CD4-positive, alpha-beta T cell treated with Interleukin-17A for 1 hour (primary cell): ENCODE measurements around the gene NRN1L.
"Not testable (repeated sequence)": the region's sequence is repeated elsewhere in the genome, so short reads cannot be mapped to it uniquely, and the experiment has no call there.

ENCODE experiments used
- DNase-seq: peaks from one replicate; pipeline ENCODE4 v3.0.0-alpha.2; 2020

NRN1L gene

DNA sequence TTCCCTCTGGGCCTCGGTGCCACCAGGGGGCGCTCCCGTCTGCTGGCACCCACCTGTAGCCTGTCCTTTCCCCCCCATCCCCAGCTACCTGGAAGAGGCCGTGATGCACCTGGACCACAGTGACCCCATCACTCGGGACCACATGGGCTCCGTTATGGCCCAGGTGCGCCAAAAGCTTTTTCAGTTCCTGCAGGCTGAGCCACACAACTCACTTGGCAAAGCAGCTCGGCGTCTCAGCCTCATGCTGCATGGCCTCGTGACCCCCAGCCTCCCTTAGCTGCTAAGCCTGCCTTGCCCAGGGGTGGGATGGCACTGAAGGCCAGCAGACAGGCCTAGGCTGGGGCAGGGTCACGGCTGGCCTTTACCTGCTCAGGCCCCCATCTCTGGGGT lies 818 bp upstream of the NRN1L start:
- peak; percentile 74 for DNase-seq

GRCh38 chr16:67885545-67885944 lies 860 bp downstream of the NRN1L start:
- no peak for DNase-seq

DNA sequence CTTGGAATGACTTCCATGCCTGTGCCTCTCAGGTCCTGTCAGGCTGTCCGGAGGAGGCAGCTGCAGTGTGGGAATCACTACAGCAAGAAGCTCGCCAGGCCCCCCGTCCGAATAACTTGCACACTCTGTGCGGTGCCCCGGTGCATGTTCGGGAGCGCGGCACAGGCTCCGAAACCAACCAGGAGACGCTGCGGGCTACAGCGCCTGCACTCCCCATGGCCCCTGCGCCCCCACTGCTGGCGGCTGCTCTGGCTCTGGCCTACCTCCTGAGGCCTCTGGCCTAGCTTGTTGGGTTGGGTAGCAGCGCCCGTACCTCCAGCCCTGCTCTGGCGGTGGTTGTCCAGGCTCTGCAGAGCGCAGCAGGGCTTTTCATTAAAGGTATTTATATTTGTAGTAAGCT lies 1.3 kb downstream of the NRN1L start:
- DNase-seq, result no peak

- DNase-seq, result no peak
Measured at GRCh38 chr16:67886387-67886786, 1.7 kb downstream of the NRN1L start.

DNA sequence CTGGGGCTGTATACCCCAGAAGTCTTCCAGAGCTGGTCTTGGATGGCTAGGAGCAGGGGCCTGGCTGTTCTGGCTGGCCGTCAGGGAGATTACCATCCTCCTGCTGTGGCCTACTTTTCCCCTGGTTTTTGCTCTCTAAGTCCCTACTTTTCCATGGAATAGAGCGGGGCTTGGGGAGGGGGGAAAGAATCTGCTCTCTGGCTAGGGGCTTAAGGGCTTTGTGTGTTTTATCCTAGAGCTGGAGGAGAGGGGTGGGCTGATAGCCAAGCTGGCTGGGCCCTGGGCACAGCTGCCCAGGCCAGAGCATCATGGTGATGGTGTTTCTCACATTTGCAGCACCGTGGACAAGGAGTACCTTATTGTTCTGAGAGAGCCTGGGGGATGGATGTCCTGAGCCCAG lies 3.6 kb downstream of the NRN1L start:
- DNase-seq, result no peak

GRCh38 chr16:67892375-67892774 lies 7.7 kb downstream of the NRN1L start:
- DNase-seq, result no peak

DNA sequence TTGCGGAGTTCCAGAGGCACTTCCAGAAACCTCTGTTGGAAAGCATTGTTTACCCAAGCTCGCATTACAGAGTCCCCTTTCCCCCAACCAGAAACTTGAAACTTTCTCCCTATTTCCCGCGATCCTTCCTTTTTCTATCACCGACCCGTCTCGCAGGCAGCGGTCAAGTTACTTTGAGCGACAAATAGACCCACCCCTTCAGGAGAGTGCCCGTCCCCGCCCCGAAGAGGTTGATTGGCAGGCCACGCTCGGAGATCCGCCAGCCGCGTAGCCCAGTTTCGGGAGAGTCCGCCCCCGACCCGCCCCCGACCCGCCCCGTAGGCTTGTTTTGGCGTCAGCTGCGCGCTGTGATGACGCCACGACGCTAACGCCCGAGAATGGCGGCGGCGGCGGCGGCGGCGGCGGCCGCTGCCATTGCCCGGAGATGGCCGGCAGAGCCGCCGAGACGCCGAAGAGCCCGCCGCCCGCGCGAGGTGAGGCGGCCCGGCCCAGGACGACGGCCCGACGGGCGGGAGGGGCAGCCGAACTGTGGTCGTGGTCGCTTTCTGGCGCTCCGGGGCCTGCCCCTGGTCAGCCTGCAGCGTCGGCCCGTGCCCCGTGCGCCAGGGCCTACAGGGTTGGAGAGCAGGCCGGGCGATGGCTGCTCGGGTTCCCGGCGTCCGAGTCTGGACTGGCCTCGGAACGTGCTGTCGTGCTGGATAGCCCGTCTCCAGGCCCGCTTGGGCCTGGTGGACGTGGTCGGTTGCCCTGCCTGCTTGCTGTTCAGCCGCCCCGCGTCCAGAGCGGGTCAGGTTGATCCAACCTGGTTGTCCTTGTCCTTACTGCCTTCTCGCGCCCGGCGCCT lies 8.4 kb downstream of the NRN1L start, which contains the start of gene PSKH1:
TSS of gene PSKH1 (plus strand) at position 356 of the 844 bp plus-strand sequence. CDS start 15,496 bp downstream, outside the sequence.
- DNase-seq, result peak; percentile 94

- no peak for DNase-seq
Measured at GRCh38 chr16:67893743-67894399, 9.2 kb downstream of the NRN1L start.

- DNase-seq, result no peak
Measured at GRCh38 chr16:67897231-67897630, 12.5 kb downstream of the NRN1L start.

DNA sequence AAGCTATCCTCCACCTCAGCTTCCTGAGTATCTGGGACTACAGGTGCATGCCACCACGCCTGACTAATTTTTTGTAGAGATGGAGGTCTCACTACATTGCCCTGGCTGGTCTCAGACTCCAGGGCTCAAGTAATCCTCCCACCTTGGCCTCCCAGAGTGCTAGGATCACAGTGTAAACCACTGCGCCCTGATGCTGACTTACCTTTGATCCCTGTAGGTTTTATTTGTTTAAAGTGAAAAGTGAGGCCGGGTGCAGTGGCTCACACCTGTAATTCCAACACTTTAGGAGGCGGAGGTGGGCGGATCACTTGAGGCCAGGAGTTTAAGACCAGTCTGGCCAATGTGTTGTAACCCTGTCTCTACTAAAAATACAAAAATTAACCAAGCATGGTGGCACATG lies 17.0 kb downstream of the NRN1L start:
- DNase-seq, result no peak

DNA sequence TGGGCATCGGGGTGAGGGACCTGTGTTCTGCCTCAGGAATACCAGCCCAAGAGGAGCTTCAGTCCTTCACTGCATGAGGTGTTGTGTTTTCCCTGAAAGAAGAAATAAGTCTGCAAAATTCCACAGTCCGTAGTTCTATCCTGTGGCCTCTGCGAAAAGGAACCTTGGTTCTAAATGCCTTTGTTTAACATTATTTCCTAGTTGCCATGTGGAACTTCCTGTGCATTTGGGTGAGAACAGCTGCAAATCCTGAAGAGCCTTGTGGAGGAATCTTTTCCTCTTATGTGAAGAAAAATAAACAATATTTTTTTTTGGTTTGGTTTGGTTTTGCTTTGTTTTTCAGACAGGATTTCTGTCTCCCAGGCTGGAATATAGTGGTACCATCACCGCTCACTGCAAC lies 18.1 kb downstream of the NRN1L start:
- no peak for DNase-seq

GRCh38 chr16:67907397-67908180 lies 22.9 kb downstream of the NRN1L start:
- no peak for DNase-seq

DNA sequence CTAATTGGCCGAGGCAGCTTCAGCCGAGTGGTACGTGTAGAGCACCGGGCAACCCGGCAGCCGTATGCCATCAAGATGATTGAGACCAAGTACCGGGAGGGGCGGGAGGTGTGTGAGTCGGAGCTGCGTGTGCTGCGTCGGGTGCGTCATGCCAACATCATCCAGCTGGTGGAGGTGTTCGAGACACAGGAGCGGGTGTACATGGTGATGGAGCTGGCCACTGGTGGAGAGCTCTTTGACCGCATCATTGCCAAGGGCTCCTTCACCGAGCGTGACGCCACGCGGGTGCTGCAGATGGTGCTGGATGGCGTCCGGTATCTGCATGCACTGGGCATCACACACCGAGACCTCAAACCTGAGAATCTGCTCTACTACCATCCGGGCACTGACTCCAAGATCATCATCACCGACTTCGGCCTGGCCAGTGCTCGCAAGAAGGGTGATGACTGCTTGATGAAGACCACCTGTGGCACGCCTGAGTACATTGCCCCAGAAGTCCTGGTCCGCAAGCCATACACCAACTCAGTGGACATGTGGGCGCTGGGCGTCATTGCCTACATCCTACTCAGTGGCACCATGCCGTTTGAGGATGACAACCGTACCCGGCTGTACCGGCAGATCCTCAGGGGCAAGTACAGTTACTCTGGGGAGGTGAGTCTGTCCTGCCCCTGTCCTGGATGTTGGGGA lies 24.5 kb downstream of the NRN1L start:
- no peak for DNase-seq

DNA sequence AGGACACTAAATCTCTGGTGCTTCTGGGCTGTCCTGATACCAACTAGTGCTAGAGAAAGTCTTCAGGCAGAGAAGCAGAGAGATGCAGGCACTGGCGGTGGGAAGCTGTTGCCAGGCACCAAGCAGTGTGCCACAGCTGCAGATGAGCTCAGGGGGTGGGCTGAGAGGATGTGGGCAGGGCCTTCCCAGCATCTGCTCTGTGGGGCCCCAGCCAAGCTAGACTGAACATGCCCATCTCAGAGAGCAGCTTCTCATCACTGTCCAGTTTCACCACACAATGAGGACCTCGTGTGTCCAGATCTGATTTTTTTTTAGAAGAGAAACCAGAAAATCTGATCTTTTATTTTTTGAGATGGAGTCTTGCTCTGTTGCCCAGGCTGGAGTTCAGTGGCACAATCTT lies 25.5 kb downstream of the NRN1L start:
- DNase-seq, result no peak

DNA sequence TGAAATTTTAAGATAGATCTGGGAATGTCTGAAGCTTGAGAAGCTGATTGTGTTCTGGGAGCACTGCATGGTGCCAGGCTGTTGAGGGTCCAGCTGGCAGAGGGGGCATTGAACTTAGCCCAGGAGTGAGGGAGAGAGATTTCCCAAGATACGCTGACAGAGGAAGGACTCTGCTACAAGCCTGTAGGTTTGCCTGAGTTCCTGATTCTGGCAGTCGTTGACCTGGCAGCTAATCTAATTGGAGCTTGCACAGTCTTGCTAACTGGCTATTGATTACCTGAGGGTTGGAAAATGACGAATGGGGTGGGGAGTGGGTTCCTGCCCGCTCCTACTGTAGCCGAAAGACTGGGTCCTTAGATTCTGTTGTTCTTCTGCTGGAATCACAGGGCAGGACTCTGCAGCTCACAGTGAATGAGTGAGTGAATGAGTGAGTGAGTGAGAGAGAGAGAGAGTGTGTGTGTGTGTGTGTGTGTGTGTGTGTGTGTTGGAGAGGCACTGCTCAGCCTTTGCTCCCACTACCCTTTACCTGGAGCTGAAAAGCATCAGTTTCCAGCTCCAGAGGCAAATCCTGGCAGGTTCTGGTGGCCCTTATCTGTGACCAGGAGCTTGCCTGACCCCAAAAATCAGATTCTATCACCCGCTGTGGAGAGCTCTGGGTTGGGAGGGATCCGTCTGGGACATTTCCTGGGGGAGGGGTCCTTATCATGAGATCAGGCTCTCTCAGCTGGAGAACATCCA lies 30.2 kb downstream of the NRN1L start:
- no peak for DNase-seq

DNA sequence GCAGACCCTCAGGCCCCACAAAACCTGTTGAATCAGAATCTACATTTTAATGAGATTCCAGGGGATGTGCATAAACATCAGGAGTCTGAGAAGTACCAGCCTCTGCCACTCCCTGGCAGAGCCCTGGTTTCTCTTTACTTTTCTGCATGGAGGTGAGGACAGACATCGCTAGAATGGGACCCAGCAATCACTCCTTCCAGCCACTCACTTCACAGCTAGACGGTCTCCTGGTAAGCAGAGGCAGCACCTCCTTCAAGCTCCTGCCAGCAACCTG lies 30.7 kb downstream of the NRN1L start:
- not testable (repeated sequence) for DNase-seq

GRCh38 chr16:67915831-67916723 lies 31.4 kb downstream of the NRN1L start:
- DNase-seq, result no peak

- DNase-seq, result no peak
Measured at GRCh38 chr16:67917140-67917851, 32.6 kb downstream of the NRN1L start.

DNA sequence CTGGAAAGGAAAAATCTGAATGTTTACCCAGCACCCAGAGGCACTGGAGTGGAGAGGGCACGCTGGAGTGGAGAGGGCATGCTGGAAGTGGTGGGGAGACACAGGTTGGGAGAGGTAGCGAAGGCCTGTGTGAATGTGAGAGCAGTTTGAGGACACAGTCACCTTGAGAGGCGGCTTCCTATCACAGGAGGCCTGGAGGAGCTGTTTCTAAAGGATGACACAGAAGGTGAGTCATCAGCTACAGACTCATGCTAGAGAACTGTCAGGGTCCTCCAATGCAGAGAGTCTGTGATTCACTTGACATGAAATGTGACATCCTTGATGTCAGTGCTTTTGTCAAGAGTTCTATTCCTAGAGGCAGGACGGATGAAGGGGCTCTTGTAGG lies 33.2 kb downstream of the NRN1L start:
- DNase-seq, result no peak

- DNase-seq, result no peak
Measured at GRCh38 chr16:67919622-67920221, 35.0 kb downstream of the NRN1L start.
